MG63 (cell line): Measurements from ENCODE around the gene HECW1. TPM values are rescaled to one million over a fixed set of nuclear protein-coding genes. Genes with fewer than 3 reads are reported as not detected.

Experiments used
- DNase-seq: peaks from one replicate; pipeline ENCODE4 v3.0.0-alpha.2; 2020
- H3K27me3 ChIP-seq: fragments of 250-450 bp; sonication (Bioruptor Pico); 2 replicates; pipeline ENCODE4 v1.5.1; 2020; ENCODE audit warnings: mild to moderate bottlenecking, moderate library complexity
- H3K36me3 ChIP-seq: fragments of 250-450 bp; sonication (Bioruptor Pico); 2 replicates; pipeline ENCODE4 v1.5.1; 2020; ENCODE audit warnings: mild to moderate bottlenecking, moderate library complexity
- H3K4me3 ChIP-seq: fragments of 250-450 bp; sonication (Bioruptor Pico); 2 replicates; pipeline ENCODE4 v1.5.1; 2020; ENCODE audit warnings: mild to moderate bottlenecking, moderate library complexity
- H3K9me3 ChIP-seq: fragments of 250-450 bp; sonication (Bioruptor Pico); 2 replicates; pipeline ENCODE4 v1.5.1; 2020; ENCODE audit warnings: mild to moderate bottlenecking, moderate library complexity
- total RNA-seq: library from RNA; depleted of rRNA; stranded (reverse); fragments of >200 nt; shearing (Covaris generic); gene quantifications from 2 replicates; pipeline ENCODE4 v1.2.3, GENCODE V29; 2014; ENCODE audit warnings: low replicate concordance

The HECW1 gene
- total RNA-seq, 1 experiment from 2014 or later = 18.4 TPM

GRCh38 chr7:43538404-43538771, 425.9 kb downstream of the HECW1 start:
- Histone ChIP-seq H3K36me3 (no peaks in the 10 kb centered on the region), H3K4me3 (no peak overlapping the region), H3K9me3 (no peaks in the 10 kb centered on the region), H3K27me3 (no peaks in the 10 kb centered on the region)
- no peak for DNase-seq

GRCh38 chr7:43540471-43540870, 428.0 kb downstream of the HECW1 start:
- DNase-seq = no peak
- Histone ChIP-seq H3K9me3 (no peaks in the 10 kb centered on the region; the same call in 1 of the 2 replicates), H3K4me3 (no peak overlapping the region), H3K36me3 (no peaks in the 10 kb centered on the region), H3K27me3 (no peaks in the 10 kb centered on the region)

GRCh38 chr7:43542716-43543115, 430.3 kb downstream of the HECW1 start:
- no peaks in the 10 kb centered on the region; the same call in 1 of the 2 replicates for H3K9me3 ChIP-seq
- no peak overlapping the region for H3K4me3 ChIP-seq
- DNase-seq = no peak
- no peaks in the 10 kb centered on the region for H3K27me3 ChIP-seq
- H3K36me3 ChIP-seq = no peaks in the 10 kb centered on the region

- H3K4me3 ChIP-seq = no peak overlapping the region
- no peaks in the 10 kb centered on the region for H3K27me3 ChIP-seq
- DNase-seq = no peak
- H3K9me3 ChIP-seq = no peaks in the 10 kb centered on the region; the same call in 1 of the 2 replicates
- H3K36me3 ChIP-seq = no peaks in the 10 kb centered on the region
Observed at GRCh38 chr7:43546231-43546630, 433.8 kb downstream of the HECW1 start.

GRCh38 chr7:43550427-43550826, 438.0 kb downstream of the HECW1 start:
- no peak overlapping the region for H3K4me3 ChIP-seq
- H3K36me3 ChIP-seq = no peaks in the 10 kb centered on the region
- H3K27me3 ChIP-seq = no peaks in the 10 kb centered on the region
- no peaks in the 10 kb centered on the region for H3K9me3 ChIP-seq
- DNase-seq = no peak

- H3K36me3 ChIP-seq = no peaks in the 10 kb centered on the region
- no peaks in the 10 kb centered on the region for H3K27me3 ChIP-seq
- no peaks in the 10 kb centered on the region for H3K9me3 ChIP-seq
- DNase-seq = no peak
- no peak overlapping the region for H3K4me3 ChIP-seq
Observed at GRCh38 chr7:43552122-43552521, 439.7 kb downstream of the HECW1 start.

- Histone ChIP-seq H3K4me3 (no peak overlapping the region), H3K36me3 (no peaks in the 10 kb centered on the region), H3K9me3 (no peaks in the 10 kb centered on the region), H3K27me3 (no peaks in the 10 kb centered on the region)
- DNase-seq = peak; percentile 49
Observed at GRCh38 chr7:43553999-43554398, 441.6 kb downstream of the HECW1 start.

GRCh38 chr7:43554423-43554822, 442.0 kb downstream of the HECW1 start:
- no peak for DNase-seq
- Histone ChIP-seq H3K27me3 (no peaks in the 10 kb centered on the region), H3K9me3 (no peaks in the 10 kb centered on the region), H3K36me3 (no peaks in the 10 kb centered on the region), H3K4me3 (no peak overlapping the region)

GRCh38 chr7:43557831-43558495, 445.5 kb downstream of the HECW1 start:
- no peaks in the 10 kb centered on the region for H3K36me3 ChIP-seq
- DNase-seq = no peak

GRCh38 chr7:43559171-43559945, 446.9 kb downstream of the HECW1 start:
- Histone ChIP-seq H3K4me3 (no peak overlapping the region), H3K36me3 (no peaks in the 10 kb centered on the region), H3K9me3 (no peaks in the 10 kb centered on the region), H3K27me3 (no peaks in the 10 kb centered on the region)
- DNase-seq = no peak

More at GRCh38 chr7:43557831-43558495, 445.5 kb downstream of the HECW1 start:
- Histone ChIP-seq H3K4me3 (no peak overlapping the region), H3K9me3 (no peaks in the 10 kb centered on the region), H3K27me3 (no peaks in the 10 kb centered on the region)

GRCh38 chr7:43559946-43560335, 447.5 kb downstream of the HECW1 start:
- Histone ChIP-seq H3K9me3 (no peaks in the 10 kb centered on the region), H3K27me3 (no peaks in the 10 kb centered on the region), H3K36me3 (no peaks in the 10 kb centered on the region), H3K4me3 (no peak overlapping the region)
- no peak for DNase-seq

GRCh38 chr7:43560742-43561330, 448.4 kb downstream of the HECW1 start:
- Histone ChIP-seq H3K4me3 (no peak overlapping the region), H3K9me3 (no peaks in the 10 kb centered on the region), H3K36me3 (no peaks in the 10 kb centered on the region), H3K27me3 (no peaks in the 10 kb centered on the region)
- no peak for DNase-seq

GRCh38 chr7:43562383-43562782, 449.9 kb downstream of the HECW1 start:
- no peaks in the 10 kb centered on the region for H3K36me3 ChIP-seq
- H3K27me3 ChIP-seq = no peaks in the 10 kb centered on the region
- no peaks in the 10 kb centered on the region for H3K9me3 ChIP-seq
- no peak overlapping the region for H3K4me3 ChIP-seq
- DNase-seq = no peak

GRCh38 chr7:43565786-43566185, 453.3 kb downstream of the HECW1 start:
- no peaks in the 10 kb centered on the region for H3K36me3 ChIP-seq
- H3K27me3 ChIP-seq = no peaks in the 10 kb centered on the region
- no peak for DNase-seq
- H3K4me3 ChIP-seq = no peak overlapping the region
- H3K9me3 ChIP-seq = peaks cover 8% of the 10 kb centered on the region

GRCh38 chr7:43568529-43568928, 456.1 kb downstream of the HECW1 start:
- DNase-seq = peak; percentile 84
- peaks cover 8% of the 10 kb centered on the region for H3K9me3 ChIP-seq
- no peaks in the 10 kb centered on the region for H3K36me3 ChIP-seq
- no peaks in the 10 kb centered on the region for H3K27me3 ChIP-seq
- no peak overlapping the region for H3K4me3 ChIP-seq

GRCh38 chr7:43569424-43569823, 457.0 kb downstream of the HECW1 start:
- Histone ChIP-seq H3K36me3 (no peaks in the 10 kb centered on the region), H3K9me3 (peaks cover 8% of the 10 kb centered on the region), H3K27me3 (no peaks in the 10 kb centered on the region), H3K4me3 (no peak overlapping the region)
- peak; percentile 61 for DNase-seq

GRCh38 chr7:43570688-43571365, 458.4 kb downstream of the HECW1 start:
- peaks cover 8% of the 10 kb centered on the region for H3K9me3 ChIP-seq
- DNase-seq = no peak
- no peaks in the 10 kb centered on the region for H3K36me3 ChIP-seq
- H3K4me3 ChIP-seq = no peak overlapping the region
- no peaks in the 10 kb centered on the region for H3K27me3 ChIP-seq
